Coronary artery (tissue), 2 donors: ENCODE measurements around the gene MYOM1.
"Not testable (repeated sequence)": the region's sequence is repeated elsewhere in the genome, so short reads cannot be mapped to it uniquely, and the experiment has no call there.

Experiments
- DNase-seq: peaks from one replicate; pipeline ENCODE4 v3.0.0-alpha.2; 2017; ENCODE audit warnings: low spot score
- H3K27ac ChIP-seq, 2 donors: fragments of 200-600 bp; sonication (generic); one replicate each; pipeline ENCODE4 v1.5.1; 2016 to 2019
- H3K4me3 ChIP-seq: fragments of 200-600 bp; sonication (generic); 2 replicates; pipeline ENCODE4 v1.5.1; 2016; ENCODE audit warnings: mild to moderate bottlenecking, moderate library complexity
- CTCF ChIP-seq: fragments of 200-600 bp; sonication (generic); IDR thresholded peaks from one replicate; pipeline ENCODE4 v1.5.1; 2019; ENCODE audit warnings: antibody characterized with exemption

MYOM1 gene

GRCh38 chr18:3212657-3213056 lies 7.1 kb downstream of the MYOM1 start:
- TF ChIP-seq CTCF: no peak
- peak overlapping the region in 1 of 2 donors; percentile 31 for H3K27ac ChIP-seq
- no peak for DNase-seq
- no peak overlapping the region for H3K4me3 ChIP-seq

GRCh38 chr18:3211236-3211992 lies 8.4 kb downstream of the MYOM1 start:
- DNase-seq: no peak
- Histone ChIP-seq H3K4me3 (no peak overlapping the region), H3K27ac (no peak overlapping the region)
- TF ChIP-seq CTCF: no peak

GRCh38 chr18:3209859-3210569 lies 9.8 kb downstream of the MYOM1 start:
- no peak for TF ChIP-seq CTCF
- Histone ChIP-seq H3K27ac (no peak overlapping the region), H3K4me3 (no peak overlapping the region)
- DNase-seq: no peak

GRCh38 chr18:3207565-3207964 lies 12.2 kb downstream of the MYOM1 start:
- no peak for TF ChIP-seq CTCF
- Histone ChIP-seq H3K4me3 (no peak overlapping the region), H3K27ac (no peak overlapping the region)
- DNase-seq: no peak

- no peak for DNase-seq
- H3K27ac ChIP-seq: no peak overlapping the region
Observed at GRCh38 chr18:3205239-3205638, 14.5 kb downstream of the MYOM1 start.

GRCh38 chr18:3199942-3200645 lies 19.7 kb downstream of the MYOM1 start:
- H3K4me3 ChIP-seq: no peak overlapping the region
- no peak overlapping the region for H3K27ac ChIP-seq
- TF ChIP-seq CTCF: no peak
- DNase-seq: no peak

More at GRCh38 chr18:3205239-3205638, 14.5 kb downstream of the MYOM1 start:
- H3K4me3 ChIP-seq: no peak overlapping the region
- TF ChIP-seq CTCF: no peak

- not testable (repeated sequence) for DNase-seq, H3K27ac ChIP-seq, H3K4me3 ChIP-seq
Observed at GRCh38 chr18:3198260-3198860, 21.4 kb downstream of the MYOM1 start.
